Osteocyte (in vitro differentiated cells): ENCODE data around the gene ARHGAP24. TPM values are rescaled to one million over a fixed set of nuclear protein-coding genes. Genes with fewer than 3 reads are reported as not detected.

Source experiments
- DNase-seq: peaks from one replicate; pipeline ENCODE4 v3.0.0; 2021; ENCODE audit warnings: mixed read lengths; ENCODE audit not compliant: unreplicated experiment; ENCODE audit errors: extremely low spot score
- H3K27ac Mint-ChIP-seq: one replicate; pipeline ENCODE4 v1.8.0; 2021; ENCODE audit warnings: mild to moderate bottlenecking, mixed read lengths; ENCODE audit not compliant: unreplicated experiment
- H3K27me3 Mint-ChIP-seq: one replicate; pipeline ENCODE4 v1.8.0; 2021; ENCODE audit warnings: mixed read lengths; ENCODE audit not compliant: unreplicated experiment
- H3K36me3 Mint-ChIP-seq: one replicate; pipeline ENCODE4 v1.8.0; 2021; ENCODE audit warnings: mixed read lengths; ENCODE audit not compliant: unreplicated experiment
- H3K4me1 Mint-ChIP-seq: one replicate; pipeline ENCODE4 v1.8.0; 2021; ENCODE audit warnings: mixed read lengths; ENCODE audit not compliant: unreplicated experiment
- H3K4me3 Mint-ChIP-seq: one replicate; pipeline ENCODE4 v1.8.0; 2021; ENCODE audit warnings: mild to moderate bottlenecking, moderate library complexity, mixed read lengths; ENCODE audit not compliant: unreplicated experiment
- H3K9me3 Mint-ChIP-seq: one replicate; pipeline ENCODE4 v1.8.0; 2021; ENCODE audit warnings: mixed read lengths; ENCODE audit not compliant: unreplicated experiment
- total RNA-seq: library from RNA; stranded (reverse); gene quantifications from 2 replicates; pipeline ENCODE4 v1.2.1, GENCODE V29; 2021
- TF ChIP-seq, protein P1 (sequence below): fragments of 200-600 bp; sonication (generic); IDR thresholded peaks from 2 replicates; pipeline ENCODE4 v1.5.0; 2021; ENCODE audit warnings: antibody characterized with exemption, mild to moderate bottlenecking, moderate library complexity

Gene ARHGAP24
- total RNA-seq, 1 donor from 2014 or later, result 29.3 TPM

DNA sequence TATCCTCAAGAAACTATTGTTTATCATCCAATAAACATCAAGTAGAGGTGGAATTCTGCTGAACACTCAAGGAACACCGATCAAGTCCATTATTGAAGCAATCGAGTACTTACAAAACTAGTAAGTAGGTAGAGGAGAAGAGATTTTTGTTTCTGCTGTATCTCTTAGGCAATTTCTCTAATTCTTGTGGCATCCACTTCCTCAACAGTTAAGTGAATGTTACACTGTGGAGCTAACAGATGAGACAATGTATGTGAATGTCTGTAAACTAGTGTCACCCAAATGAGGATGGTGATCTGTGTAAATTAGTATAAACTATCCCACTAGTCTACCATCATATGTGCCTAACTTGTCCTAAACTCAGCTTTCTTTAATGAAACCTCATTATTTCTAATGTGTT, 261.6 kb downstream of the ARHGAP24 start:
- Mint-ChIP-seq H3K36me3 (no peaks in the 10 kb centered on the region), H3K27me3 (no peaks in the 10 kb centered on the region), H3K27ac (no peak overlapping the region), H3K4me1 (peaks cover 16% of the 10 kb centered on the region), H3K4me3 (no peak overlapping the region), H3K9me3 (no peaks in the 10 kb centered on the region)
- TF ChIP-seq, protein P1, sequence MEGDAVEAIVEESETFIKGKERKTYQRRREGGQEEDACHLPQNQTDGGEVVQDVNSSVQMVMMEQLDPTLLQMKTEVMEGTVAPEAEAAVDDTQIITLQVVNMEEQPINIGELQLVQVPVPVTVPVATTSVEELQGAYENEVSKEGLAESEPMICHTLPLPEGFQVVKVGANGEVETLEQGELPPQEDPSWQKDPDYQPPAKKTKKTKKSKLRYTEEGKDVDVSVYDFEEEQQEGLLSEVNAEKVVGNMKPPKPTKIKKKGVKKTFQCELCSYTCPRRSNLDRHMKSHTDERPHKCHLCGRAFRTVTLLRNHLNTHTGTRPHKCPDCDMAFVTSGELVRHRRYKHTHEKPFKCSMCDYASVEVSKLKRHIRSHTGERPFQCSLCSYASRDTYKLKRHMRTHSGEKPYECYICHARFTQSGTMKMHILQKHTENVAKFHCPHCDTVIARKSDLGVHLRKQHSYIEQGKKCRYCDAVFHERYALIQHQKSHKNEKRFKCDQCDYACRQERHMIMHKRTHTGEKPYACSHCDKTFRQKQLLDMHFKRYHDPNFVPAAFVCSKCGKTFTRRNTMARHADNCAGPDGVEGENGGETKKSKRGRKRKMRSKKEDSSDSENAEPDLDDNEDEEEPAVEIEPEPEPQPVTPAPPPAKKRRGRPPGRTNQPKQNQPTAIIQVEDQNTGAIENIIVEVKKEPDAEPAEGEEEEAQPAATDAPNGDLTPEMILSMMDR, result no peak
- DNase-seq, result no peak

GRCh38 chr4:85737254-85737653, 262.3 kb downstream of the ARHGAP24 start:
- Mint-ChIP-seq H3K4me3 (no peak overlapping the region), H3K36me3 (no peaks in the 10 kb centered on the region), H3K27me3 (no peaks in the 10 kb centered on the region), H3K27ac (no peak overlapping the region), H3K9me3 (no peaks in the 10 kb centered on the region), H3K4me1 (peaks cover 19% of the 10 kb centered on the region)
- no peak for DNase-seq
- TF ChIP-seq, protein P1, result no peak

DNA sequence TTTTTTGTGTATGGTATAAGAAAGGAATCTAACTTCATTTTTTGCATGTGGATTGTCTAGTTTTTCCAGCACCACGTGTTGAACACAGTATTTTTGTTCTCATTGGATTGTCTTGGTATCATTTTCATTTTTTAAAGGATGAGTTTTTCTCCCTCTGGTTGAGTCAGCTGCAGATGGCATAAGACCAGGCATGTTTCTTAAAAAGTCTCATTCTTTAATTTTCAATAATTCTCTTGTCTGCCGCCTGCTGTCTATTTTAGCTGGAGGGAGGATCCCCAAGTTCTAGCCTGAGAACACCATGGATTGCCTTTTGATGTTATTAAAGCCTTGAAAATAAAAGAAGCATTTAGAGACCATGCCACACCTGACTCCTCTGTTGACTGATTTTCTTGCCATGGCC, 263.8 kb downstream of the ARHGAP24 start:
- H3K27me3 Mint-ChIP-seq, result no peaks in the 10 kb centered on the region
- H3K4me3 Mint-ChIP-seq, result no peak overlapping the region
- H3K36me3 Mint-ChIP-seq, result no peaks in the 10 kb centered on the region
- peaks cover 25% of the 10 kb centered on the region for H3K4me1 Mint-ChIP-seq
- H3K27ac Mint-ChIP-seq, result no peak overlapping the region
- DNase-seq, result no peak
- TF ChIP-seq, protein P1, result no peak
- H3K9me3 Mint-ChIP-seq, result no peaks in the 10 kb centered on the region

DNA sequence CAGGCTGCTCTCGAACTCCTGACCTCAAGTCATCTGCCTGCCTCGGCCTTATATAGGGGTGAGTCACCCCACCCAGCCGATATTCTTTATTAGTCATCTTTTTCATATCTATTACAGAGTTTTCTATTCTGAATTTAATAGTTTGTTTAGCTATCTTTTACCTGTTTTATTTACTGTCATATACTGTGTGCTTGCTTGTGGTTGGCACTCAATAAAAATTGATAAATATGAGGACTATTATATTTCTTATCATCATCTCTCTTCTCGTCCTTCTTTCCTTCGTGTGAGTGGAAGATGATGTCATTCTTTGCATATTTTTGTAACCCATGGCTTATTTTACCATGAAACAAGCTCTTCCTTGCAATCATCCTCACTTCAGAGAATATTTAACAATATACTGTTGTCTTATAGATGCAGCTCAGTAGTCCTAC, 265.5 kb downstream of the ARHGAP24 start:
- Mint-ChIP-seq H3K4me3 (no peak overlapping the region), H3K27ac (no peak overlapping the region), H3K4me1 (peaks cover 21% of the 10 kb centered on the region), H3K27me3 (no peaks in the 10 kb centered on the region), H3K9me3 (no peaks in the 10 kb centered on the region), H3K36me3 (no peaks in the 10 kb centered on the region)
- TF ChIP-seq, protein P1, result no peak
- no peak for DNase-seq

GRCh38 chr4:85741381-85741780, 266.4 kb downstream of the ARHGAP24 start:
- no peaks in the 10 kb centered on the region for H3K27me3 Mint-ChIP-seq
- peaks cover 22% of the 10 kb centered on the region for H3K4me1 Mint-ChIP-seq
- no peak overlapping the region for H3K27ac Mint-ChIP-seq
- TF ChIP-seq, protein P1, result no peak
- H3K9me3 Mint-ChIP-seq, result no peaks in the 10 kb centered on the region
- no peak overlapping the region for H3K4me3 Mint-ChIP-seq
- H3K36me3 Mint-ChIP-seq, result no peaks in the 10 kb centered on the region
- no peak for DNase-seq
